Left lobe of liver (tissue), 2 donors: ENCODE results near the gene SEPTIN8. TPM values are rescaled to one million over a fixed set of nuclear protein-coding genes. Genes with fewer than 3 reads are reported as not detected.

Source experiments
- ATAC-seq: fragments of 200-7000 bp; cut with Tn5 transposase; one replicate; pipeline ENCODE4 v1.9.1; 2020; ENCODE audit warnings: mild to moderate bottlenecking, moderate library complexity
- DNase-seq: peaks from one replicate; pipeline ENCODE4 v3.0.0-alpha.2; 2020; ENCODE audit warnings: low spot score
- total RNA-seq: library from RNA; stranded (reverse); gene quantifications from one replicate; pipeline ENCODE4 v1.2.1, GENCODE V29; 2021
- donor health status: DM: no; HTN: no; CAD: no; lungs with moderate emphysema.
- donor health status: DM: no; HTN: yes; CAD: no.

SEPTIN8 gene
- total RNA-seq, 1 donor from 2014 or later, result 12.2 TPM

DNA sequence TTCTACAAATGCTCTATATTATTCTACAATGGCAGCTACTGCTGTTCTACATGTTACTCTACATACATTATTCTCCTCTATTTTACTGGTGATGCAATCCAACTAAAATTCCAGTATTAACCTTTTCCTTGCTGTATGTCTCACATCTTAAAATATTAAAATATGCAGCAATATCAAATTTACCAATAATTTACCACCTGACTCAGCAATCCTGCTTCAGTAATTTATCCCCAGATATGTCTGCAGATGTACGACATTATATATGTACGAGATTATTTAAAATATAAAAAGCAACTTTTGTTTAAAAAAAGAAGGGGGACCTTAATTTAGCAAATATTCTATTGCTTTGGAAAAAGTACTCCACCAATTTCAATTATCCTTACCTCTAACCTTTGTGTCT, 51.3 kb downstream of the SEPTIN8 start:
- no peak for ATAC-seq
- DNase-seq, result no peak

DNA sequence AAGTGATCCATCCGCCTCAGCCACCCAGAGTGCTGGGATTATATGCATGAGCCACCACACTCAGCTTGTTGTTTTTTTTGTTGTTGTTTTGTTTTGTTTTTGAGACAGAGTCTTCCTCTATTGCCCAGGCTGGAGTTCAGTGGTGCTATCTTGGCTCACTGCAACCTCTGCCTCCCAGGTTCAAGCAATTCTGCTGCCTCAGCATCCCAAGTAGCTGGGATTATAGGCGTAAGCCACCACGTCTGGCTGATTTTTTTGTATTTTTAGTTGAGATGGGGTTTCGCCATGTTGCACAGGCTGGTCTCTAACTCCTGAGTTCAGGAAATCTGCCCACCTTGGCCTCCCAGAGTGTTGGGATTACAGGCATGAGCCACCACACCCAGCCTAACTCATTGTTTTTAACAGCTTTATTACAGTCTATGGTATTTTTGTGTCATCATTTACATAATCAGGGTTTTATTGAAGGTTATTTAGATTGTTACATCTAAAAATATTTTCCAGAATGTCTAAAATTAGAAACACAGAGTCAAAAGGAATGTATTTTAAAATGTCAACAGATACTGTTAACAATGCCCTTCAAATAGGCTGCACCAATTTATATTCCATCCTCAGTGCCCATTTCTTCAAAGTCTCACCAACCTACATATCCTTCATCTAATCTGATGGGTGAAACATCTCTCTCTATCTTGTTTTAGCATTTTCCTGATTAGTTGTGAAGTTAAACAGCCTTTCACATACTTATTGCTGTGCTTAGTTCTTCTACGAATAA, 58.3 kb downstream of the SEPTIN8 start:
- no peak for DNase-seq
- ATAC-seq, result no peak

DNA sequence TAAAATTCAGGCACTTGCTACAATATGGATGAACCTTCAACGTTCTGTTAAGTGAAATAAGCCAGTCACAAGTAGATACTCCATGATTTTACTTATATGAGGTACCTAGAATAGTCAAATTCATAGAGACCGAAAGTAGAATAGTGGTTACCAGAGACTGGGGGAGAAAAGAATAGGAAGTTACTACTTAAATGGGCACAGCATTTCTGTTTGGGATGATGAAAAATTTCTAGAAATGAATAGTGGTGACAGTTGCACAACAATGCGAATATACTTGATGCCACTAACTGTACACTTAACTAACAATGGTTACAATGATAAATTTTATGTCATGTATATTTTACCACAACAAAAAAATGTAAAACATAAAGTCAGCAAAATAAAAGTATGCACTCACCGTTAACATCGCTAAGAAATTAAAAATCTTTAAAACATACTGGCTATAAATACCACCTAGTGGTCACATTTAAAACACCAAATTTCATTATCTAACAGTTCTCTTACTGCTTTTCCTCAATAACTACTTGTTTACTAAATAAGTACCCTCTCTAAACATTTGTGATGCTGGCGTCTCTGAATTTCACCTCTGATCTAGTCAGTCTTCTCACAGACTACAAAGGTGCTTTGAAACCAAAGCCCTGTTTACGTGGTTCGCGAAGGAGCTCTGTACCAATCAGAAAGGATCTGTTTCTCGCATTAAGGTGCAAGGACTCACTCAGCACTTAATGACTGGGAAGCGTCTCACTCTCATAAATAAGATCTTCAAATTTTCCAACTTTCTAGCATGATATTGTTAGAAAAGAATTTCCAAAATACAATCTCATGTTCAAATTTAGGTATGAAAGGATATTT, 62.4 kb downstream of the SEPTIN8 start:
- ATAC-seq (peak; percentile 70), DNase-seq (no peak)

DNA sequence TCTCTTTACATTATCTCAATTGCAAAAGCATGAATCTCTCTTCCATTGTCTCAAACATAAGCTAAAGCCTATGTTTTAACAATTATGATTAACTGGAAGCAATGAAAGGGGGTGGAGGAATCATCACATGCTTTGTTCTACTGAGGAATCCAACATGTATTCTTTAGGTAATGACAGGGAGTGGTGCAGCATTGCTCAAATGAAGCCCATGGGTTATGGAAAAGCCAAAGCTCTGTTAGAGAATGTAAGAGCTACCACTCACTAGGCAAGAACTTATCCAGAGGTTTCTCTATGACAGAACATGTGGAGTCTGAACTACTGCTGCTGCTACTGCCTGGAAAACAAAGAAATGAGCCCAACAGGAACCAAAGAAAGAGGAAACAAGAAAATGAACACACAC, 68.4 kb downstream of the SEPTIN8 start:
- no peak for ATAC-seq
- DNase-seq, result no peak

DNA sequence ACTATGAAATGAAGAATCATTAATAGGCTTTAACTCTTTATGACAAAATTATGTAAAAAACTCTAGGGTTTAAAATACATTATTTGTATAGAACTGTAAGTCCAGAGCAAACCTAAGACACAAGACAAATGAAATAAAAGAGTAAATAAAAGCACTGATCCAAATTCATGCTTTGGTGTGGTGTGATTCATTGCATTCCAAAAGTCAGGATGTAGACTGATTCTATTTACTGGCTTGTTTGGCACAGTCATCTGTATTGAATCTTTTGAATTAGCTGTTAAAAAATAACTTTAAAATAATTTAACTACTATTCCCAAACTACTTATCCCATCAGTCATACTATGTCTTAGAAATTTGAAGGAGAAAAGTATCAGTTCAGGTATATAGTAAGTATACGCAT, 72.2 kb downstream of the SEPTIN8 start:
- DNase-seq, result no peak
- no peak for ATAC-seq

Other genes with a start within 250 kb of the SEPTIN8 start
- not detected for gene IL5, start 233.7 kb downstream of the SEPTIN8 start, total RNA-seq
- 14.5 TPM for gene RAD50, start 220.3 kb downstream of the SEPTIN8 start, total RNA-seq
- not detected for gene IL13, start 119.1 kb downstream of the SEPTIN8 start, total RNA-seq
- not detected for gene IL4, start 103.2 kb downstream of the SEPTIN8 start, total RNA-seq
- 1.5 TPM for gene KIF3A, start 39.7 kb downstream of the SEPTIN8 start, total RNA-seq
- not detected for gene CCNI2, start 29.8 kb downstream of the SEPTIN8 start, total RNA-seq
- gene SOWAHA, start 36.1 kb upstream of the SEPTIN8 start, total RNA-seq, result 1.7 TPM
- 41.3 TPM for gene SHROOM1, start 53.4 kb upstream of the SEPTIN8 start, total RNA-seq
- gene GDF9, start 89.2 kb upstream of the SEPTIN8 start, total RNA-seq, result 0.15 TPM
- 727 TPM for gene UQCRQ, start 89.4 kb upstream of the SEPTIN8 start, total RNA-seq
- 168 TPM for gene LEAP2, start 96.4 kb upstream of the SEPTIN8 start, total RNA-seq
- gene AFF4, start 186.4 kb upstream of the SEPTIN8 start, total RNA-seq, result 17.4 TPM
- gene ZCCHC10, start 249.3 kb upstream of the SEPTIN8 start, total RNA-seq, result 8.3 TPM